SK-N-SH treated with all-trans-retinoic acid at 6 μM for 48 hours (cell line): ENCODE data around the gene METTL1.

Experiments used
- ATAC-seq: fragments of 200-7000 bp; cut with Tn5 transposase; 3 replicates; pipeline ENCODE4 v1.9.1; 2020; ENCODE audit warnings: mild to moderate bottlenecking, moderate library complexity
- ARNTL ChIP-seq: fragments of 450-650 bp; formaldehyde crosslinking; IDR thresholded peaks from 2 replicates; pipeline ENCODE4 v1.5.0; 2020; ENCODE audit warnings: low read depth, mild to moderate bottlenecking, moderate library complexity, borderline replicate concordance
- CREB5 ChIP-seq: fragments of 250-450 bp; sonication (Bioruptor Pico); IDR thresholded peaks from 2 replicates; pipeline ENCODE4 v1.5.1; 2020; ENCODE audit warnings: low read depth, mild to moderate bottlenecking, moderate library complexity
- CSDC2 ChIP-seq: fragments of 250-450 bp; sonication (Bioruptor Pico); IDR thresholded peaks from 2 replicates; pipeline ENCODE4 v1.5.0; 2020; ENCODE audit warnings: mild to moderate bottlenecking, moderate library complexity
- CSRNP3 ChIP-seq: fragments of 250-450 bp; sonication (Bioruptor Pico); IDR thresholded peaks from 2 replicates; pipeline ENCODE4 v1.5.1; 2021; ENCODE audit warnings: mild to moderate bottlenecking, moderate library complexity
- GLIS3 ChIP-seq: fragments of 250-450 bp; sonication (Bioruptor Pico); IDR thresholded peaks from 2 replicates; pipeline ENCODE4 v1.5.0; 2020; ENCODE audit warnings: mild to moderate bottlenecking, moderate library complexity
- ISL1 ChIP-seq: fragments of 250-450 bp; sonication (Bioruptor Pico); IDR thresholded peaks from 2 replicates; pipeline ENCODE4 v2.1.2; 2022; ENCODE audit warnings: mild to moderate bottlenecking, moderate library complexity
- OSR1 ChIP-seq: fragments of 250-450 bp; sonication (Bioruptor Pico); IDR thresholded peaks from 2 replicates; pipeline ENCODE4 v1.8.0; 2022; ENCODE audit warnings: moderate library complexity, mild to moderate bottlenecking, inconsistent platforms
- PATZ1 ChIP-seq: fragments of 250-450 bp; sonication (Bioruptor Pico); IDR thresholded peaks from 2 replicates; pipeline ENCODE4 v1.8.0; 2020; ENCODE audit warnings: mild to moderate bottlenecking, moderate library complexity, borderline replicate concordance
- POU6F1 ChIP-seq: fragments of 250-450 bp; sonication (Bioruptor Pico); IDR thresholded peaks from 2 replicates; pipeline ENCODE4 v1.8.0; 2021; ENCODE audit warnings: low read depth, mild to moderate bottlenecking, moderate library complexity, borderline replicate concordance
- RARB ChIP-seq: fragments of 250-450 bp; sonication (Bioruptor Pico); IDR thresholded peaks from 2 replicates; pipeline ENCODE4 v1.8.0; 2021; ENCODE audit warnings: mild to moderate bottlenecking, moderate library complexity
- SNAI2 ChIP-seq: fragments of 250-450 bp; sonication (Bioruptor Pico); IDR thresholded peaks from 2 replicates; pipeline ENCODE4 v1.5.0; 2020; ENCODE audit warnings: mild to moderate bottlenecking, moderate library complexity
- TOX ChIP-seq: fragments of 250-450 bp; sonication (Bioruptor Pico); IDR thresholded peaks from 2 replicates; pipeline ENCODE4 v1.8.0; 2021; ENCODE audit warnings: mild to moderate bottlenecking, moderate library complexity, borderline replicate concordance
- TSHZ2 ChIP-seq: fragments of 250-450 bp; sonication (Bioruptor Pico); IDR thresholded peaks from 2 replicates; pipeline ENCODE4 v1.5.0; 2020; ENCODE audit warnings: mild to moderate bottlenecking, moderate library complexity
- ZFP3 ChIP-seq: fragments of 250-450 bp; sonication (Bioruptor Pico); IDR thresholded peaks from 2 replicates; pipeline ENCODE4 v1.5.0; 2020; ENCODE audit warnings: mild to moderate bottlenecking, moderate library complexity
- ZNF565 ChIP-seq: fragments of 450-650 bp; formaldehyde crosslinking; conservative IDR thresholded peaks from 2 replicates; pipeline ENCODE4 v1.5.0; 2020; ENCODE audit warnings: low read depth, mild to moderate bottlenecking, moderate library complexity
- ZNF70 ChIP-seq: fragments of 450-650 bp; formaldehyde crosslinking; IDR thresholded peaks from 2 replicates; pipeline ENCODE4 v1.5.0; 2020; ENCODE audit warnings: mild to moderate bottlenecking, moderate library complexity

Gene METTL1

GRCh38 chr12:57720606-57721595, 51.0 kb downstream of the METTL1 start:
- ATAC-seq = no peak
- no peak for TF ChIP-seq SNAI2 (CRISPR knock-in tag)
- no peak for TF ChIP-seq GLIS3 (CRISPR knock-in tag)
- no peak for TF ChIP-seq TOX (CRISPR knock-in tag)
- TF ChIP-seq ZNF565 (CRISPR knock-in tag) = no peak
- TF ChIP-seq ARNTL (CRISPR knock-in tag) = no peak
- no peak for TF ChIP-seq TSHZ2 (CRISPR knock-in tag)
- TF ChIP-seq CREB5 (CRISPR knock-in tag) = no peak

DNA sequence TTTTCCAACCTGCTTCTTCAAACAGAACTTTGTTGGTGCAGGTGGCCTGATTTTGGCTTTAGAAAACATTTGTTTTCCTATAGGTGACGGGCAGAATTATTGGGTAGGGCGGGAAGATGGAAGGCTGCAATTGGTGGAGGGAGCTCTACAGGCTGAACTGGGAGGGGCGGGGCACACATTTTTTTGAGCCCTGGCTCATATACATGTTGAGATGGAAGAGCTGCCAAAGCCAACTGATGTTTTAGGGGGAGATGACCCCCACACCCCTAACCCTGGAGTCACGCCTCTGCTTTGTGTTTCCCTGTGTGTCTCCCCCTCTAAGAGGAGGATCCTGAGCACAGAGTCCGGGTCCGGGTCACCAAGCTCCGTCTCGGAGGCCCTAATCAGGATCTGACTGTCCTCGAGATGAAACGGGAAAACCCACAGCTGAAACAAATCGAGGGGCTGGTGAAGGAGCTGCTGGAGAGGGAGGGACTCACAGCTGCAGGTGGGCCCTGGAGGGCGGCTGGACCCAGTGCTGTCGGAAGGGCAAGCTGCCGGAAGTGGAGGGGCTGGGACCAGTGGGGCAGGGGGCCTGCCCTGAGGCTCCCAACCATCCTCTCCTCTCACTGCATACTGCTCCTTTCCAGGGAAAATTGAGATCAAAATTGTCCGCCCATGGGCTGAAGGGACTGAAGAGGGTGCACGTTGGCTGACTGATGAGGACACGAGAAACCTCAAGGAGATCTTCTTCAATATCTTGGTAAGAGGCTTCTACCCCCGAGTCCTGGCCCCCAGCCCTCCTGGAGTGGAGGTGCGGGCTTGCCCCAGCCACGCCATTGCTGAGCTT, 51.9 kb downstream of the METTL1 start:
- ATAC-seq = no peak
- TF ChIP-seq ZFP3 (no peak), PATZ1 (no peak), POU6F1 (CRISPR knock-in tag) (no peak), OSR1 (CRISPR knock-in tag) (no peak), ZNF70 (CRISPR knock-in tag) (no peak), RARB (CRISPR knock-in tag) (no peak), ISL1 (CRISPR knock-in tag) (no peak)

- ATAC-seq = no peak
- TF ChIP-seq OSR1 (CRISPR knock-in tag) (no peak), ZFP3 (no peak), ZNF565 (CRISPR knock-in tag) (no peak), CSDC2 (CRISPR knock-in tag) (no peak), CSRNP3 (CRISPR knock-in tag) (no peak), ISL1 (CRISPR knock-in tag) (no peak), CREB5 (CRISPR knock-in tag) (no peak), PATZ1 (no peak), TSHZ2 (CRISPR knock-in tag) (no peak)
Measured at GRCh38 chr12:57718641-57719528, 53.0 kb downstream of the METTL1 start.
